ENCODE measurements around the gene ADORA1.

Gene ADORA1

DNA sequence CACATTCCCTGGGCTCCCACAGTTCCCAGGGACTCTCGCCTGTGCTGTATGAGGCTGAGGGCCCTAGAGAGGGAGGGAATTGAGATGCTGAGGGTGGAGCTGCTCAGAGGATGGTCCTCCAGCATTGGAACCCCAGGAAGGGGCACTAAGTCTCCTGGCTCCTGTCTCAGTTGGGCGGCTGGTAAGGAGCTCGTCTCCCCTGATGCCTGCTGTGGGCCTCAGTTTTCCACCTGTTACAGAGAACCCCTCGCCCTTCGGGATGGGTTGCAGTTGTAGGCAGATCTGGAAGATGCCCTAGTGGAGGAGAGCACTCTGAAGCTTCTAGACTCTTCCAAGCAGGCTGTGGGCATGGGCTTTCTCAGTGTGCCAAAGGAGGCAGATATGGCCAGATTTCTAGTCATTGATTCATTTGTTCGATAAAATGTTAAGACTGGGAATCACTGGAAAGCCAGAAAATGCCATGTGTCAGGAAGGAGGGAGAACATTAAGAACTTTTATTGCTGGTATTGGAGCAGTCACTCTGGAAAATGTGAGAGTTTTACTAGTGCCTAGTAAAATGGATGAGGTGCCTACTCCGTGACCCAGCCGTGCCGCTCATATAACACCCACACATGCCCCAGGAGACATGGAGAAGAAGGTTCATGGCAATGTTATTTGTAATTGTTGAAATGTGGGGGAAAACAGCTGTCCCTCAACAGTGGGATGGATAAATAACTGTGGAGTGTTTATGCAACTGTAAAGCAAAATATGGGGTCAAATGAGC is 48.9 kb downstream of the ADORA1 start:
- H3K4me3 ChIP-seq (ENCODE audit: low read depth, low read length) = no peak overlapping the region
- TF ChIP-seq, protein P1, sequence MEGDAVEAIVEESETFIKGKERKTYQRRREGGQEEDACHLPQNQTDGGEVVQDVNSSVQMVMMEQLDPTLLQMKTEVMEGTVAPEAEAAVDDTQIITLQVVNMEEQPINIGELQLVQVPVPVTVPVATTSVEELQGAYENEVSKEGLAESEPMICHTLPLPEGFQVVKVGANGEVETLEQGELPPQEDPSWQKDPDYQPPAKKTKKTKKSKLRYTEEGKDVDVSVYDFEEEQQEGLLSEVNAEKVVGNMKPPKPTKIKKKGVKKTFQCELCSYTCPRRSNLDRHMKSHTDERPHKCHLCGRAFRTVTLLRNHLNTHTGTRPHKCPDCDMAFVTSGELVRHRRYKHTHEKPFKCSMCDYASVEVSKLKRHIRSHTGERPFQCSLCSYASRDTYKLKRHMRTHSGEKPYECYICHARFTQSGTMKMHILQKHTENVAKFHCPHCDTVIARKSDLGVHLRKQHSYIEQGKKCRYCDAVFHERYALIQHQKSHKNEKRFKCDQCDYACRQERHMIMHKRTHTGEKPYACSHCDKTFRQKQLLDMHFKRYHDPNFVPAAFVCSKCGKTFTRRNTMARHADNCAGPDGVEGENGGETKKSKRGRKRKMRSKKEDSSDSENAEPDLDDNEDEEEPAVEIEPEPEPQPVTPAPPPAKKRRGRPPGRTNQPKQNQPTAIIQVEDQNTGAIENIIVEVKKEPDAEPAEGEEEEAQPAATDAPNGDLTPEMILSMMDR (IDR thresholded peaks at IDR 0.05; ENCODE audit: low read depth, low read length) = no peak
- DNase-seq (ENCODE audit: low read depth, low spot score) = no peak
- in situ Hi-C loops (cut with HindIII; ENCODE audit: low sequenced_read_pairs) = no loop called here

DNA sequence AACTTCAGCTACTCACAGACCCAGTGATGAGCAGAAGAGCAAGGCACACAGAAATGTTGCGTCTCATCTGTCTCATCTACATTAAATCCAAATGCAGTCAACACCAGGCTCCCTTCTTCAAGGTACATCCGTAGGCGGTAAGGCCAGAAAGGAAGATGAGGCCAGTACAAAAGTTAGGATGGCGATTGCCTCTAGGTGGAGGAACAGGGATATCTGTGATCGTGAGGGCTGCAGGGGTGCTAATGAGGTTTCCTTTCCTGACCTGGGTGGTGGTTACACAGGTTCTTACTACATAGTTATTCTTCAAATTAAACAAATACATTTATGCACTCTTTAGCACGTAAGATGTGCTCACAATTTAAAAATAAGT is 49.5 kb downstream of the ADORA1 start:
- H3K4me3 ChIP-seq (ENCODE audit: low read depth, low read length) = no peak overlapping the region
- in situ Hi-C loops (cut with HindIII; ENCODE audit: low sequenced_read_pairs) = no loop called here
- DNase-seq (ENCODE audit: low read depth, low spot score) = no peak
- TF ChIP-seq, protein P1 (IDR thresholded peaks at IDR 0.05; ENCODE audit: low read depth, low read length) = no peak

DNA sequence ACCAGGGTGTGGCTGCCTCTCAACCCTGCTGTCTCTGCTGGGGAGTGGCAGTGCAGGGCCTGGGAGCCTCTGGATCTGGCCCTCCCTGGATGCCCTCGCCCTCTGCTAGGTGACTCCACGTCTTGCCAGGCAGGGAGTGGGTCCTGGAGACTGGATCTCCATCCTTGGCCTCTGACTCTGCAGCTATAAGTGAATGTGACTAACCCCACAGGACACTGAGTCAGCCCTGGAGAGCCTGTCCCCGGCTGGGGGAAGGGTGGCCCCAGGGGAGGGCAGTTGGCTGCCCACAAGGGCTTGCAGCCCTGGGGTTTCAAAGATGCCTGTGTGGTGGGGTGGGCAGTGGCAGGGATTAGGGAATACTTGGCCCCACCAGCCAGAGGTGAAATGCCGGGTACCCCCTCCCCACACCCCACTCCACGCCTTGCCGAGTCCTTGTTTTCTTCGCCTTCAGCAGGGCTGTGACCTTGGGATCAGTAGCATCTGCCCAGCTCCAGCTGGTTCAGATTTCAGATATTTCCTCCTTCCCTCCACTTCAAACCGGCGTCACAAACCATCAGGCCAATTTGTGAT is 50.0 kb downstream of the ADORA1 start:
- H3K4me3 ChIP-seq (ENCODE audit: low read depth, low read length) = no peak overlapping the region
- in situ Hi-C loops (cut with HindIII; ENCODE audit: low sequenced_read_pairs) = no loop called here
- TF ChIP-seq, protein P1 (IDR thresholded peaks at IDR 0.05; ENCODE audit: low read depth, low read length) = no peak
- no peak for DNase-seq (ENCODE audit: low read depth, low spot score)

DNA sequence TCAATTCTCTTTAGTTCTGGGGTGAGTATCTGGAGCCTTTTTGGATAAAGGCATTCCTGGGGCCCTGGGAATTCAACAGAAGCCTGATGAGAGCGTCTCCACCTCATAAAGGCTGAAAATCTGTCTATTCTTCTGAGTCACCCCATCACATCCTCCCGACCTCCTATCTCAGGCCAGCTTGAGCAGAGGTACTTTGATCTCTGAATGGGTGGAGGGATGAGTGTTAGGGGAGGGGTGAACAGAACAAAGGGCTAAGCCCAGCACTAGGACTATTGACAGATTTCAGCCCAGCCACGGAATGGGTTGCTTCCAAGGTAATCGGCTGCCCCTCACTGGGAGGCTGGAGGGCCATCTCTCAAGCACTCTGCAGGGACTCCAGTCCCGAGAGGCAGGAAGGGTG is 50.6 kb downstream of the ADORA1 start:
- DNase-seq (ENCODE audit: low read depth, low spot score) = no peak
- H3K4me3 ChIP-seq (ENCODE audit: low read depth, low read length) = no peak overlapping the region
- in situ Hi-C loops (cut with HindIII; ENCODE audit: low sequenced_read_pairs) = no loop called here

DNA sequence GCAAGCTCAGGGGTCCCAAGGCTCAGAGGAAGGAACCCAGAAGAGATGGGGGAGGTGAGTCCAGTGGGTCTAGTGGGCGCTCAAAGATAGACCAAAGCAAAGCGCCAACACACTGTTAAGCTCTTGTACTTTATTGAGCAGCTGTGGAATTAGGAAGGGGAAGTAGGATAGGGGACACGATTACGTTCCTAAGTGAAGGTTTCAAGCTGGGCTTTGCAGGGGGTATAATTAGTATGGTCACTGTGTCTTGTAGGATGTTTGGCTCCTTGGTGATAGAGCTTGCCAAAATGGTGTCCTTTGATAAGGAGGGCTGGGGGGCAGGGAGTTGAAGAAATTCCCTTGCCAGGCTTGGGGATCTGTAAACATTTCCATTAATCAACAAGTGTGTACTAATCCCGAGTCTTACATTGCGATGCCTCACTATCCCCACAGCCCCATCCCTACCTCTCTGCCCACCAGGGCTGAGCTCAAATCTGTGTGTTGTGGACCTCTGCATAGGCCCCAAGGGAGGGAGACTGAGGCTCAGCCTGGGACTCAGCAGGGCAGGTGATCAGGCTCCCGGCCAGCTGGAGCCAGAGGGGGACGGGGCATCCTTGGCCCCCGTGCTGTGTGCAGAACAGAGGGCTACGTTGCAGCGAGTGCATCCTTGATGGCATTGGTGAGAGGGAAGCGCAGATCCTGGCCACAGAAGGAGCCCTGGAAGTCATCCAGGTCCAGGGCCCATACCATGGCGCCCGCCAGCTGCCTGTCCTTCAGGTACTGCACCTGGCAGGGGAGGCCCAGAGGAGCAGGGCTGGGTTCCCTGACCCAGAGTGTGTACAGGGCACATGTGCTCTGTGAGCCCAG is 51.5 kb downstream of the ADORA1 start:
- TF ChIP-seq, protein P1 (IDR thresholded peaks at IDR 0.05; ENCODE audit: low read depth, low read length) = no peak
- no peak overlapping the region for H3K4me3 ChIP-seq (ENCODE audit: low read depth, low read length)
- in situ Hi-C loops (cut with HindIII; ENCODE audit: low sequenced_read_pairs) = no loop called here
- DNase-seq (ENCODE audit: low read depth, low spot score) = no peak

More for the DNA sequence above, 50.6 kb downstream of the ADORA1 start:
- TF ChIP-seq, protein P1 (IDR thresholded peaks at IDR 0.05; ENCODE audit: low read depth, low read length) = no peak

DNA sequence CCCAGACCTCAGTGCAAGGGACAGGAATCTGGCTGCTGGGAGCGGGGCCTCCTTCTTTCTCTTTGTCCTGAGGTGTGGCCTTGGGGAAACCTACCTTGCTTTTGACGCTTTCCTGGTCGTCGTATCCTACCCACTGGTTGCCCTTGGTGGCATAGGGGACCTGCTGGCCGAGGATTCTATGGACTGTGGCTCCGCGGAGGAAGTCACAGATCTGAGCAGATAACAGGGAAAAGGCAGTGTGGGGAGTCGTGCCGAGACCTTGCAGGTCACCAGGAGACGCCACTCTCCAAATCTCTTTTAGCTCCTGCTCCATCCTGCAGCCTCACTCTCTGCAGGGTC is 52.1 kb downstream of the ADORA1 start:
- in situ Hi-C loops (cut with HindIII; ENCODE audit: low sequenced_read_pairs) = no loop called here
- TF ChIP-seq, protein P1 (IDR thresholded peaks at IDR 0.05; ENCODE audit: low read depth, low read length) = no peak
- H3K4me3 ChIP-seq (ENCODE audit: low read depth, low read length) = no peak overlapping the region
- no peak for DNase-seq (ENCODE audit: low read depth, low spot score)

Data from astrocyte of the spinal cord (primary cell).